Prostate gland (tissue), 2 donors: ENCODE results near the gene PODN. TPM values are rescaled to one million over a fixed set of nuclear protein-coding genes. Genes with fewer than 3 reads are reported as not detected.

Source experiments
- DNase-seq: peaks from one replicate; pipeline ENCODE4 v3.0.0-alpha.2; 2019; ENCODE audit warnings: low spot score
- H3K27ac ChIP-seq, 2 donors: fragments of 200-600 bp; sonication (generic); 2 replicates each; pipeline ENCODE4 v1.5.1; 2017 to 2019
- H3K27me3 ChIP-seq: fragments of 200-600 bp; sonication (generic); replicated peaks from 2 replicates; pipeline ENCODE4 v1.5.1; 2019; ENCODE audit not compliant: insufficient read depth
- H3K36me3 ChIP-seq, 2 donors: fragments of 200-600 bp; sonication (generic); 1 replicate in 1 of 2; 2 replicates in 1 of 2; pipeline versions ENCODE4 v1.5.1 to v1.8.1; 2017 to 2019
- H3K4me1 ChIP-seq: fragments of 200-600 bp; sonication (generic); replicated peaks from 2 replicates; pipeline ENCODE4 v1.5.1; 2019
- H3K4me3 ChIP-seq, 2 donors: fragments of 200-600 bp; sonication (generic); 2 replicates each; pipeline ENCODE4 v1.5.1; 2017 to 2019
- H3K9me3 ChIP-seq: fragments of 200-600 bp; sonication (generic); 2 replicates; pipeline ENCODE4 v1.5.1; 2017
- CTCF ChIP-seq, 4 experiments: fragments of 200-600 bp in 2 of 4; fragments of 450-650 bp in 2 of 4; sonication (generic) in 2 of 4; IDR thresholded peaks; 1 replicate in 3 of 4; 2 replicates in 1 of 4; pipeline ENCODE4 v1.5.1; 2016 to 2019; ENCODE audit warnings: antibody characterized with exemption in 4 of 4, mild to moderate bottlenecking in 2 of 4, moderate library complexity in 2 of 4
- POLR2A ChIP-seq: fragments of 450-650 bp; IDR thresholded peaks from one replicate; pipeline ENCODE4 v1.6.1; 2016; ENCODE audit warnings: antibody characterized with exemption, mild to moderate bottlenecking
- POLR2AphosphoS5 ChIP-seq: sonication (generic); formaldehyde crosslinking; IDR thresholded peaks from one replicate; pipeline ENCODE4 v1.6.1; 2017; ENCODE audit warnings: antibody characterized with exemption
- WGBS: methylation state at CpG from one replicate; pipeline ENCODE4 v1.1.5; 2018; 5-methylcytosine and 5-hydroxymethylcytosine counted together
- intact Hi-C: fragments of 100-400 bp; cut with DNase I; formaldehyde crosslinking; loops from one replicate; pipeline ENCODE4 v1.14.2; 2022
- total RNA-seq, 2 donors: library from RNA; depleted of rRNA; stranded (reverse); fragments of >200 nt; gene quantifications; one replicate each; pipeline ENCODE4 v1.1.0, GENCODE V29; 2016

Gene PODN
- total RNA-seq, 2 donors from 2014 or later: 11.6 to 92.7 TPM

GRCh38 chr1:53073868-53074311, 11.9 kb downstream of the PODN start:
- peaks cover 0 to 4% of the 10 kb centered on the region in 2 donors for H3K36me3 ChIP-seq

GRCh38 chr1:53074313-53075154, 12.5 kb downstream of the PODN start:
- Histone ChIP-seq H3K4me1 (no peaks in the 10 kb centered on the region), H3K9me3 (no peaks in the 10 kb centered on the region), H3K4me3 (no peak overlapping the region), H3K27ac (peak overlapping the region in 1 of 2 donors; percentile 10), H3K36me3 (peaks cover 0 to 4% of the 10 kb centered on the region in 2 donors), H3K27me3 (no peaks in the 10 kb centered on the region)
- no peak for DNase-seq
- TF ChIP-seq POLR2AphosphoS5 (no peak), POLR2A (no peak), CTCF (IDR thresholded peaks at IDR 0.05) (no peak)
- WGBS: 95% methylated on average over 8 of the region's 8 CpGs
- intact Hi-C loops: no loop called here

More at GRCh38 chr1:53073868-53074311, 11.9 kb downstream of the PODN start:
- intact Hi-C loops: no loop called here
- no peaks in the 10 kb centered on the region for H3K27me3 ChIP-seq
- 64% methylated on average over 10 of the region's 10 CpGs for WGBS
- H3K4me3 ChIP-seq: no peak overlapping the region
- peak overlapping the region in 1 of 2 donors; percentile 10 for H3K27ac ChIP-seq
- H3K4me1 ChIP-seq: no peaks in the 10 kb centered on the region
- H3K9me3 ChIP-seq: no peaks in the 10 kb centered on the region
- TF ChIP-seq POLR2AphosphoS5: no peak
- no peak for TF ChIP-seq CTCF (IDR thresholded peaks at IDR 0.05)
- no peak for TF ChIP-seq POLR2A
- no peak for DNase-seq

GRCh38 chr1:53075206-53075605, 13.2 kb downstream of the PODN start:
- H3K27ac ChIP-seq: no peak overlapping the region
- TF ChIP-seq POLR2AphosphoS5 (no peak), CTCF (IDR thresholded peaks at IDR 0.05) (no peak), POLR2A (no peak)
- intact Hi-C loops: no loop called here

GRCh38 chr1:53075761-53076163, 13.7 kb downstream of the PODN start:
- no peak for DNase-seq

More at GRCh38 chr1:53075206-53075605, 13.2 kb downstream of the PODN start:
- DNase-seq: no peak
- WGBS: 96% methylated on average over 4 of the region's 4 CpGs
- Histone ChIP-seq H3K4me3 (no peak overlapping the region), H3K4me1 (no peaks in the 10 kb centered on the region), H3K27me3 (no peaks in the 10 kb centered on the region), H3K36me3 (peaks cover 0 to 4% of the 10 kb centered on the region in 2 donors), H3K9me3 (no peaks in the 10 kb centered on the region)

More at GRCh38 chr1:53075761-53076163, 13.7 kb downstream of the PODN start:
- no peak overlapping the region for H3K27ac ChIP-seq
- H3K9me3 ChIP-seq: no peaks in the 10 kb centered on the region
- H3K27me3 ChIP-seq: no peaks in the 10 kb centered on the region
- peaks cover 0 to 4% of the 10 kb centered on the region in 2 donors for H3K36me3 ChIP-seq
- no peaks in the 10 kb centered on the region for H3K4me1 ChIP-seq
- 72% methylated on average over 8 of the region's 8 CpGs for WGBS
- intact Hi-C loops: no loop called here
- H3K4me3 ChIP-seq: no peak overlapping the region
- no peak for TF ChIP-seq CTCF (IDR thresholded peaks at IDR 0.05)
